GM21360 (cell line): Measurements from ENCODE around the gene USP49.

ENCODE experiments used
- ATAC-seq: cut with Tn5 transposase; IDR thresholded peaks from one replicate; pipeline ENCODE4 v1.9.1; 2021; ENCODE audit warnings: mild to moderate bottlenecking, moderate library complexity; ENCODE audit not compliant: unreplicated experiment

The USP49 gene

DNA sequence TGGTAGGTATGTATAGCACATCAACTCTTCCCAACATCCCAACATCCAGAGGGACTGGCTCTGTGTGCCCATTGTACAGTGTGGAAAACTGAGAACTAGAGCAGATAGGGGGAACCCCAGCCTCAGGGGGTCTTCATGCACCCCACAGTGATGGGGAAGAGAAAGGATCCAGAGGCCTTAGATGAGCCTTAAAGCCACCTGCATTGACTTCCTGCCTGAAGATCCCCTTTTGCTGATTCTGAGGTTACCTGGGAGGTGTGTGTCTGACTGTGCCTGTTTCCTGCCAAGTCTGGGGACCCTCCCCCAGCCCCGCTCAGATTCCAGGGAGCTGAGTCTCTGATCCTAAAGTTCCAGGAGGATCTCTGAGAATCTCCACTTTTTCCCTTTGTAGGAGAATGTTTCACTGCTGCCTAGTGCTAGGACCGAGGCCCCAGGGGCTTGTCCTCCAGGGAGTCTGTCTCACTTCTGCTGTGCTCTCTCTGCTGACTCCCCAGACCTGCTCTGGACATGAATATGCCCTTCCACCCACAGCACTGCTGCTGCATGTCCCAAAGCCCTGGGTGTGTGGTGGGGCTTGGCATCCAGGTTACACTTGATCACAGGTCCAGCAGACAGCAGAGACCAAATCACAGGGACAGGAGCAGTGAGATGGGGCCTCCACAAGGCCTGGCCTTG lies 135.1 kb downstream of the USP49 start:
- no peak for ATAC-seq

DNA sequence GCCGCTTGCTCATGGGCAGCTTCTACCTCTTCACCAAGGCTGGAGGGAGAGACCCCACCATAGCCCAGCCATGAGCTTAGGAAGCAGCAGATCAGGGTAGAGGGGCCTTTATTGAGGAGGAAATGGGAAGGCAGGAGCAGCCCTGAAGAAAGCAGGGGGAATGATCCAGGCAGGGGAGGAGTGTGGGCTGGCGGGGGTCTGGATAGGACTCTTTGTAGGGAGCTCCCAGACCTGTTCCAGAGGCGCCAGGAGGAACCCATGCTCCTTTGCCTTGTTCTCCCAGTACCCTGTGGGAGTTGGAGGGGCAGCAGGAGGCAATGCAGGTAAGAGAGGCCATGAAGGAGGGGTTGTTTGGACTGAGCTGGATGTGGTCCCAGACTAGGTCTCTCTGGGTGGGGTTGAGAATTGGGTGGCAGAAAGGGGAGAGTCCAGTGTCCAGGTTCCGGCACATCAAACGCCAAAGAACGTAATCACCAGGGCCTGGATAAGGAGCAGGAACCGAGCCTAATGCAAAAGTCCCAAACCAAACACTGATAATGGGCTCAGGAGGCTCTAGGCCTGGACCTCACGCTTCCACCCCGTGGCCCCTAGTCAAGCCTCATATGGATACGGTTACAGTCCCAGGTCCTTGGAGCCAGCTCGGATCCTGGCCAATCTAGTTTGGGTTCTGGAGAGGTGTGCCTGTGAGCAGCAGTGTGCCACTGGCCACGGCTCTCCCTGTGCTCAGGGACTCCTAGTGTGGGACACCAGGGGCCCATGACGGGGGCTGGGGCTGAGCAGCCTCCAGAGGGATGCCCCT lies 135.9 kb downstream of the USP49 start:
- ATAC-seq, result no peak

DNA sequence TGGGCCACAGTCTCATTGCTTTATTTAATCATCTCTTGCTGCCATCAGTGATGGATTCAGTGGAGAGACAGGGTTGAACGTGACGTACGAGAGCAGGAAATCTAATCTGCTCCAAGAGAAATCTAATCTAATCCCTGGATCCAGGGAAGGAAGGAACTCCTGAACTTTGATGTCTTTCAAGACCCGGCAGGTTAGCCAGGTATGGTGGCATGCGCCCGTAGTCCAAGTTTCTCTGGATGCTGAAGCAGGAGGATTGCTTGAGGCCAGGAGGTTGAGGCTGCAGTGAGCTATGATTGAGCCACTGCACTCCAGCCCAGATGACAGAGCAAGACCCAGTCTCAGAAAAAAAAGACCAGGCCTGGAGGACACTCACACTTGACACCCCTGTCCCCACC lies 136.5 kb downstream of the USP49 start:
- ATAC-seq, result no peak

DNA sequence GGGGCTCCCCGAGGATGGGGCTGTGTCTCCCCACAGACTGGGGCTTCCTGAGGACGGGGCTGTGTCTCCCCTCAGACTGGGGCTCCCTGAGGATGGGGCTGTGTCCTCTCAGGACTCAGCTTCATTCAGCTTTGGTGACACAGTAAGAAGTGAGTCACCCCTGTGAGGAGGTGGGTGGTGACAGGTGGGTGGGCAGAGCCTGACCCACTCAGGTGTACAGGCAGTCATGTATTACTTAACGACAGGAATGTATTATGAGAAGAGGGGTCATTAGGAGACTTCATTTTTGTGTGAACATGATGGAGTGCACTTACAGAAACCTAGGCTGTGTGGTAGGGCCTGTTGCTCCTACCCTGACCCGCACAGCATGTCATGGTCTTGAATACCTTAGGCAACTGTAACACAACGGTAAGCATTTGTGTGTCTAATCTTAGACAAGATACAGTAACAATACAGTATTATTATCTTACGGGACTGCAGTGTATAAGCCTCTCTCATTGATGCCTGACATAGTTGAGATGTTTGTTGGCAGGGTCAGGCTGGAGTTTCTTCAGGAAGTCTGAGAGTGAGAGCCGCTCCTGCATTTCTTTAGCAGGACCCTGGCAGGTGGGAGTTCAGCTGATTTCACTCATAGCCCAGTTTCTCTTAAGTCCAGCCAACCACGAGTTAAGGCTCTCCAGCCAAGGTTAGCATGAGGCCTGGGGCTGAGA lies 137.1 kb downstream of the USP49 start:
- ATAC-seq, result no peak

GRCh38 chr6:41757271-41757670 lies 137.9 kb downstream of the USP49 start:
- no peak for ATAC-seq

GRCh38 chr6:41756354-41756753 lies 138.8 kb downstream of the USP49 start:
- no peak for ATAC-seq

DNA sequence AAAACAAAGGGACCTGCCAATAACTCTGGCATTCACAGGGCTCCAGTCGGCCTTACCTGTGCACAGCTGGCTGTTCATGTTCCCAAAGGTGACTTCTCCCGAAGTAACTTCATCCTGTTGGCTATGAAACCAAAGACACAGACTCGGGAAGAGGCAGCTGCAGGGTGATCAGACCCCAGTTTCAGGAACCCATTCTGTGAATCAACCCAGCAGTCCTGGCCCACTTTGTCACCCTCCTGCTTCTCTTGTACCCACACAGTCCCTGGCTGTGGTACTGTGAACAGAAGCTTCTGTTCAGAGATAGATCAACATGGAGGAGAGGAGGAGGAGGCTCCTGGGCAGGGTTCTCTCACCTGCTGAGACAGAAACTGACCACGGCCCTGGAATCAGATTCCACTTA lies 139.3 kb downstream of the USP49 start:
- ATAC-seq, result no peak

DNA sequence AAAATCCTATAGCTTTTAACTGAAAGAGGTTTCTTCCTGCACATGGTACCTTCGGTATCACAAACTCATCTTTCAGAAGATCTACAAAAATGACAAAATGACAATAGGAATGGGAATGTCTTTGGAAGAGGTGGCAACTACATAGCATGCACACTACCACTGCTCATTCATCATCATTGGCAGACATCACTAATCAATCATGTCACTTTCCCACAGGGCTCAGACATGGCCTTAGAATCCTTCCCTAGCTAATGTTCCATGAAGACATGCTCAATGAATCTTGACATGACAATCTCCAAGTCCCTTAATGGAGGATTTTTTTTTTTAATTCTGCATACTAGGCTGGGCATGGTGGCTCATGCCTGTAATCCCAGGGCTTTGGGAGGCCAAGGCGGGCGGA lies 144.8 kb downstream of the USP49 start:
- no peak for ATAC-seq

- no peak for ATAC-seq
These were observed 146.6 kb downstream of the USP49 start for GRCh38 chr6:41748542-41748941.

GRCh38 chr6:41748102-41748477 lies 147.1 kb downstream of the USP49 start:
- no peak for ATAC-seq

DNA sequence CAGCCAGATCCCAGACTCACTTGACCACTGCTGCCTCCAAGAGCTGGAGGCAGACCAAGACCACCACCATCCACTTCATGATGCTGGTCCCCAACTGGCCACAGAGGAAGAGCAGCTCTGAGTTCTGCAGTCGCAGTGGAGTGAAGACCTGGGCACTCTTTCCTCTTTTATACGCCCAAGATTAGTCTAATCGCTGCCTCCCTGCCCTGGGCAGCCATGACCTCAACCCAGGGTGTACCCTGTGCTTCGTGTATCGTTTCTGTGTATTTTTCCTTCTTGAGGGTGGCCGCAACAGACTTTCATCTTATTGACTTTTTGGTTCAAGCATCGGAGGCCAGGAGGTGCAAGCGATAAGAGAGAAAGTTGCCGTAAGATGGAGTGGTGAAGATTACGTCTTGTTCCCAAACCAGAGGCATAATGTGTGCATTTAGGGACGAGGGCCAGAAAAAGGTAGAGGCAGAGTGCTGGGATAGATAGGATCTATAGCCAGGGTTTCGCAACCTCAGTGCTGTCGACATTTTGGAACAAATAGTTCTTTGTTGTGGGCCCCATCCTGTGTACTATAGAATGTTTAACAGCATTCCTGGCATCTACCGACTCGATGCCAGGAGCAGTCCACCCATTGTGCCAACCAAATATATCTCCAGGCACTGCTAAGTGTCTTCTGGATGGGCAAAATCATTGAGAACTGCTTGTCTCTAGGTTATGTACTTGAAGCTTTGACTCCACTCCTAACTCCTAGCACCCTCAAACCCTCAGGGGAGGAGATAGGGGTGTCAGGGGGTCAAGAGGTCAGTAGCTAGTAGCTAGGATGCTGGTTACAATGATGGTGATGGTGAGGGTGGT lies 147.7 kb downstream of the USP49 start, which contains the start of gene PGC:
Gene PGC (minus strand): TSS at position 142 of the 846 bp plus-strand sequence. CDS start 63 bp downstream, at position 79.
- ATAC-seq, result no peak

GRCh38 chr6:41746107-41746506 lies 149.1 kb downstream of the USP49 start:
- no peak for ATAC-seq

GRCh38 chr6:41744236-41744787 lies 150.9 kb downstream of the USP49 start:
- ATAC-seq, result no peak

DNA sequence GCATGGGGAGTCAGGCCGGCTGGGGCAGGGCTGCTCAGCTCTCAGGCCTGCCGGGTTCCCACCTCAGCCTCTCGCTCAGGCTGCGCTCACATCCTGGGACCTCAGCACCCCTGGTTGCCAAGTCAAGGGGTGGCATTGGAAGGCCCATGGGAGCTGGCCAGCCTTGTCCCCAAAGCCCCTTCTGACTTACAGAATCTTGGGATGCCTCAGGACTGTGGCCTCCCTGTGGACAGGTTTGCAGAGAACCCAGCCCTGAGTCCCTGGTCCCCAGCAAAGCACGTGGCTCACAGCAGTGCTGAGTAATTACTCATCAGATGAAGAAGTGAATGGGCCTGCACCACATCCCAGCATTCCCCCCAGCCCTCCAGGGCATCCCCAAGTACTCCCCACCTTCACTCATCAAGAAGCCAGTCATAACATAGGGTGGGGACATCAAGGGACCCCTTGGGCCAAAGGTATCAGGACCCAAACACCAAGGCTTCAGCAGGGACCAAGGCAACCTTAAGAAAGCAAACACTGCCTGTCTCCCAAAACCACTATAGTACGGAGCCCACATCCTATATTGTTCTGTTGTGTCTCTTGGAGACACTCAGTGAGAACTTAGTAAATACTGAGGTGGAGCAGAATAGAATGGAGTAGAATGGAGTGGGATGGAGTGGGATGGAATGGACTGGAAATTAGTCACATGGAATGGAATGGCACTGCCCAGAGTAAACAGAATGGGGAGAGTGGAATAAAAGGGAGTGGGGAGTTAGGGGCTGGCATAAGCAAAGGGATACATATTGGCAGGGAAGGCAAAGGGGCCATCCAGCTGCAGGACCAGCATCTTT lies 151.6 kb downstream of the USP49 start:
- ATAC-seq, result no peak

- ATAC-seq, result no peak
These were observed 153.3 kb downstream of the USP49 start for GRCh38 chr6:41741625-41742490.

- ATAC-seq, result no peak
These were observed 154.6 kb downstream of the USP49 start for GRCh38 chr6:41740366-41741162.
